ENCODE data around the gene MAD1L1.
"Not testable (repeated sequence)": the region's sequence is repeated elsewhere in the genome, so short reads cannot be mapped to it uniquely, and the experiment has no call there.

MAD1L1 gene

DNA sequence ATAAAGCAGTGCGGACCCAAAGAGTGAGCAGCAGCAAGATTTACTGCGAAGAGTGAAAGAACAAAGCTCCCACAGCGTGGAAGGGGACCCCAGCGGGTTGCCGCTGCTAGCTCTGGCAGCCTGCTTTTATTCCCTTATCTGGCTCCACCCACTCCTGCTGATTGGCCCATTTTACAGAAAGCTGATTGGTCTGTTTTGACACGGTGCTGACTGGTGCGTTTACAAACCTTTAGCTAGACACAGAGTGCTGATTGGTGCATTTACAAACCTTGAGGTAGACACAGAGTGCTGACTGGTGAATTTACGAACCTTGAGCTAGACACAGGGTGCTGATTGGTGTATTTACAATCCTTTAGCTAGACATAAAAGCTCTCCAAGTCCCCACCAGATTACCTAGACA, 256.2 kb downstream of the MAD1L1 start:
- not testable (repeated sequence) for H3K4me1 ChIP-seq (ENCODE audit: control insufficient read depth, insufficient read depth, low read length); H3K9me3 ChIP-seq (ENCODE audit: control insufficient read depth, insufficient read depth, low read length); H3K4me3 ChIP-seq (ENCODE audit: low read depth, low read length); H3K9ac ChIP-seq (ENCODE audit: low read depth, low read length); H3K27me3 ChIP-seq (ENCODE audit: control insufficient read depth, insufficient read depth, low read length)
- H3K36me3 ChIP-seq (ENCODE audit: control insufficient read depth, insufficient read depth, low read length): peaks cover 25% of the 10 kb centered on the region

DNA sequence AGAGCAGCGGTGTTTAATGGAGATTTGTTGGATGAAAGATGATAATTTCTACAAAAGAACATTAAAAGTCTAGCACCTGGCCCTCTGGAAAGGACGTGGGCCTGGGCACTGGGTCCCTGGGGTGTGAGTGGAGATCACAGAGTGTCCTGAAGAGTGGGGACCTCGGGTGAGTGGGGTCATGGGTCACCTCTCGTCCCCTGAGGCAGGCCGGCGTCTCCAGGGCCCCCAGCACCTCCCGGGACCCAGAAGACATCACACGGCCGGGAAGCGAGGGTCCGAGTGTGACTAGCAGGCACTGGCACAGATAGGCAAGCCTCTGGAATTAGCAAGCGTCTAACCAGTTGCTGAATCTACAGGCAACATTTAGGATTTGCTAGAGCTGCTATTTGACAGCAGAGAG, 257.2 kb downstream of the MAD1L1 start:
- no peak overlapping the region for H3K4me3 ChIP-seq (ENCODE audit: low read depth, low read length)
- H3K9ac ChIP-seq (ENCODE audit: low read depth, low read length): no peak overlapping the region
- H3K9me3 ChIP-seq (ENCODE audit: control insufficient read depth, insufficient read depth, low read length): no peaks in the 10 kb centered on the region
- H3K36me3 ChIP-seq (ENCODE audit: control insufficient read depth, insufficient read depth, low read length): peaks cover 25% of the 10 kb centered on the region
- no peaks in the 10 kb centered on the region for H3K4me1 ChIP-seq (ENCODE audit: control insufficient read depth, insufficient read depth, low read length)
- H3K27me3 ChIP-seq (ENCODE audit: control insufficient read depth, insufficient read depth, low read length): no peaks in the 10 kb centered on the region

DNA sequence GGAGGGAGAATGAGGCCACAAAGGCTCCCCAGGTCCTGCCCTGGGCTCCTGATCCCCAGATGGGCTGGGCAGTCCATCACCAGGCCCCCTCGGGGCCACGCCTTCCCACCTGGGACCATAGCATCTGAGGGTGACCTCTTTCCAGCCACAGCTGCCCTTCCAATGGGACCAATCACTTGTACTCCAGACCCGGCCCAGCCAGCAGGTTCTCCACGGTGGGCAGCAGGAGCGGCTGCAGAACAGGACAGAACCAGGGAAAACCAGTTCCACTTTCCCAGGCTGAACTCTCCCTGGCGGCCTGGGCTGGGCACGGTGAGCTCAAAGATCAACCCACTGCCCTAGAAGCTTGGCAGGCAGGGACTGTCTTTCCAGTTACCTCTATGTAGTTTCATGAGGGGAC, 257.6 kb downstream of the MAD1L1 start:
- Histone ChIP-seq H3K4me3 (ENCODE audit: low read depth, low read length) (no peak overlapping the region), H3K9me3 (ENCODE audit: control insufficient read depth, insufficient read depth, low read length) (no peaks in the 10 kb centered on the region), H3K4me1 (ENCODE audit: control insufficient read depth, insufficient read depth, low read length) (no peaks in the 10 kb centered on the region), H3K36me3 (ENCODE audit: control insufficient read depth, insufficient read depth, low read length) (peaks cover 25% of the 10 kb centered on the region), H3K9ac (ENCODE audit: low read depth, low read length) (no peak overlapping the region), H3K27me3 (ENCODE audit: control insufficient read depth, insufficient read depth, low read length) (no peaks in the 10 kb centered on the region)

DNA sequence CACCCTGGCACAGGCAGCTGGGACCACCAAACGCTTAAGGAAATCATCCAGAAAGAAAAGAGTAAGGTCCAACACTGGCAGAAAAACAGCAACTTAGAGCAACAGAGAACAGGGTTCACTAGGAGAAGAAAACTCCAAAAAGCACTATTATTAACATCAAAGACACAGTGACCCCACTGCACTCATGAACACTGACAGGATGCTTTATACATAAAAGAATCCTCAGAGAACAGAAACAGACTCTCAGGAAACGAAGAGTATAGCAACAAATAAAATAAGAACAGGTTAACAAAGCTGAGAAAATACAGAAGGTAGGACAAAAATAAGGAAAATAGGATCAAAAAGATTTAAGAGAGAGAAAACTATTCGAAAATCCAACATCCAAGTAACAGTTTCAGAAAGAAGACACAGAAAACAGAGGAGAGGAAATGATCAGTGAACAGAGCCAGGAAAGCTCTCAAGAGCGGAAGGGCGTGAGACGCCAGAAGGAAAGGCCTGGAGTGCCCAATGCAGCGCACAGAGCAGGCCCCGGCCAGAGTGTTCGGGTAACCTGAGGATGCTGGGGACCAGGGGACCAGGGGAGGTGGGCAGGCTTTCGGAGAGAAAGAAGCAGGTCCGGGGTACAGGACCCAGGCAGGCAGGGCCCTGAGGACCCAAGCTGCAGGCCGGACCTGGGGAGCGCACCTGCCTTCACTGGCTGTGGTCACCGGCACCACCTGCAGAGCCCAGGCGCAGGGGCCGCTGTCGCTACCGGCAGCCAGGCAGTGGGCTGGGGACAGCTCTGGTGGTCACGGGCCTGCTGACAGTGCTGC, 258.2 kb downstream of the MAD1L1 start:
- no peaks in the 10 kb centered on the region for H3K4me1 ChIP-seq (ENCODE audit: control insufficient read depth, insufficient read depth, low read length)
- no peak overlapping the region for H3K4me3 ChIP-seq (ENCODE audit: low read depth, low read length)
- no peaks in the 10 kb centered on the region for H3K27me3 ChIP-seq (ENCODE audit: control insufficient read depth, insufficient read depth, low read length)
- H3K9ac ChIP-seq (ENCODE audit: low read depth, low read length): no peak overlapping the region
- H3K9me3 ChIP-seq (ENCODE audit: control insufficient read depth, insufficient read depth, low read length): no peaks in the 10 kb centered on the region
- H3K36me3 ChIP-seq (ENCODE audit: control insufficient read depth, insufficient read depth, low read length): peaks cover 25% of the 10 kb centered on the region

DNA sequence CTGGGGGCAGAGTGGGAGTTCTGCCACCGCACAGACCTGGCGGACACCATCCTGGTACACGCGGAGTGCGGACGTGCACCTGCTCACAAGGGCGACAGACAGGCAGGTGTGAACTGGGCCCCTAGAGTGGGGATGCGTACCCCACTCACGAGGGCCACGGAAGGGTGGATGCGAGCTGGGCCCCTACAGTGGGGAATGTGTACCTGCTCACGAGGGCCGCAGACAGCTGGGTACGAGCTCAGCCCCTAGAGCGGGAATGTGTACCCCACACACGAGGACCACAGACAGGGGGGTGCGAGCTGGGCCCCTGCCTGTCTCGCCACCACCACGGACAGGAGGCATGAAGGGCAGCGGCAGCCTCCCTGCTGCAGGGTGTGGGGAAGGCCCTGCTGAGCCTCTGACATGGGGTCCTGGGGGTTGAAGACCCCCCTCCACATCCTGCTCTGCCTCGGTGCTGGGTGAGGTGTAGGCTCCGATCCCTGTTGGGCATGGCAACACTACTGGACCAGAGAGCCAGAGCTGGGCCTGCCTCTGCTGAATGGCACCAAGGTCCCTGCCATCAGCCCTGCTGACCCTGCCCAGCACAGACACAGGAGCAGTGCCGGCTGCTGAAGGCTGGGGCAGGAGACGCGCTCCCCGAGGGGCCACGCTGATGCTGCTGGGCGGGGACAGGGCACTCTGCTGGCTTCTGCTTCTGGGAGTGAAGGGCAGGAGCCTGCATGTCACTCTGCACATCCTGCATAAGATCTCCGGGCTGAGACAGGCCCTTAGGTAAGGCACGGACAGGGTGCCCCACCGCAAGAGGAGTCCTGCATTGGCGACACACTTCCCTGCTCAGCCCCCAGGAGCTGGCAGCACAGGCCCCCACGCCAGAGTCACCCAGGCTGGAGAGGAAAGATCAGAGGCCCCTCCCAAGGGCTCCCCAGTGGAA, 259.2 kb downstream of the MAD1L1 start:
- Histone ChIP-seq H3K4me3 (ENCODE audit: low read depth, low read length) (no peak overlapping the region), H3K36me3 (ENCODE audit: control insufficient read depth, insufficient read depth, low read length) (peaks cover 20% of the 10 kb centered on the region), H3K9ac (ENCODE audit: low read depth, low read length) (no peak overlapping the region), H3K9me3 (ENCODE audit: control insufficient read depth, insufficient read depth, low read length) (no peaks in the 10 kb centered on the region), H3K27me3 (ENCODE audit: control insufficient read depth, insufficient read depth, low read length) (no peaks in the 10 kb centered on the region), H3K4me1 (ENCODE audit: control insufficient read depth, insufficient read depth, low read length) (no peaks in the 10 kb centered on the region)

DNA sequence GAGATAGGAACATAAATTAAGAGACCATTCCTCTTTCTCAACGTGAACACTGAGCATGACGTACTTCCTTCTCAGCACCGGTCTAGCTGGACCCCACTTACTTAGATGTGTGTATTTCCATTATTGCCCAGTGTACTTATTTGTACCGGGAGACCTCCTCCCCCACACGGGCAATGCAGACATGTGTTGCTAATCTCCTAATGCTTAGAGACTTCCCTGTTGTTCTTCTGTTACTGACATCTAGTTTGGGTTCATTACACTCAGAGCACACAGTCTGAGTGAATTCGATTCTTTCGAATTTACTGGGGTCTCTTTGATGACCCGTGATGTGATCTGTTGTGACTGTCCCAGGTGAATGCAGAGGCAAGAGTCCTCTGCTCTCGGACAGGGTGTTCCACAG, 260.0 kb downstream of the MAD1L1 start:
- Histone ChIP-seq H3K9me3 (ENCODE audit: control insufficient read depth, insufficient read depth, low read length) (no peaks in the 10 kb centered on the region), H3K4me3 (ENCODE audit: low read depth, low read length) (no peak overlapping the region), H3K27me3 (ENCODE audit: control insufficient read depth, insufficient read depth, low read length) (no peaks in the 10 kb centered on the region), H3K36me3 (ENCODE audit: control insufficient read depth, insufficient read depth, low read length) (peaks cover 18% of the 10 kb centered on the region), H3K4me1 (ENCODE audit: control insufficient read depth, insufficient read depth, low read length) (no peaks in the 10 kb centered on the region), H3K9ac (ENCODE audit: low read depth, low read length) (no peak overlapping the region)

DNA sequence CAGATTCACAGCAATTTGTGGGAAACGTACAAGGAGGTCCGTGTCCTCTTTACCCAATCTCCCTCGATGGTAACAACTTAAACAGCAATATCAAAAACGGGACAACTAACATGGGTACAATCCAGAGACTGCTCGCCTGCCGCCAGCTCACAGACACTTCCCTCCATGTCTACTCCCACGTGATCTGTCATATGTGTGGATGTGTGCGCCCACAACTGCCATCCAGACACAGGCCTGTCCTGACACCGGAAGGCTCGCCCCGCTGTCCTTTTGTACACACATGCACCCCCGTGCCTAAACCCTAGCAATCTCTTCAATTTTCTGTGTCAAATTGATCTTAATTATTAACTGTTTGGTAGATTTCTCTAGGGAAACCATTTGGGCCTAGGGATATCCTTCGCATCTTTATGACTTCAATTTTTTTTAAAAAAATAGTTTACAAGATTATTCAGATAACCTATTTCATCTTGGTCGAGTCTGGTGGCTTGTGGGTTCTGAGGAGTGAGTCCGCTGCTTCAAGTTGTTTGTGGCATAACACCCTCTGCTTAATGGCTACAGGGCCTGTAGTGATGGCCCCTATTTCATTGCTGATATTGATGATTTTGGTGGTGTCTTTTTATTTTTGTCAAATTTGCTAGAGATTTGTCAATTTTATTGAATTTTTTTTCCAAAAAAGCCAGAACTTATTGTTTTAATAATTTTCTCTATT, 260.6 kb downstream of the MAD1L1 start:
- Histone ChIP-seq H3K9ac (ENCODE audit: low read depth, low read length) (no peak overlapping the region), H3K36me3 (ENCODE audit: control insufficient read depth, insufficient read depth, low read length) (peaks cover 19% of the 10 kb centered on the region), H3K27me3 (ENCODE audit: control insufficient read depth, insufficient read depth, low read length) (no peaks in the 10 kb centered on the region), H3K9me3 (ENCODE audit: control insufficient read depth, insufficient read depth, low read length) (no peaks in the 10 kb centered on the region), H3K4me1 (ENCODE audit: control insufficient read depth, insufficient read depth, low read length) (no peaks in the 10 kb centered on the region), H3K4me3 (ENCODE audit: low read depth, low read length) (no peak overlapping the region)

DNA sequence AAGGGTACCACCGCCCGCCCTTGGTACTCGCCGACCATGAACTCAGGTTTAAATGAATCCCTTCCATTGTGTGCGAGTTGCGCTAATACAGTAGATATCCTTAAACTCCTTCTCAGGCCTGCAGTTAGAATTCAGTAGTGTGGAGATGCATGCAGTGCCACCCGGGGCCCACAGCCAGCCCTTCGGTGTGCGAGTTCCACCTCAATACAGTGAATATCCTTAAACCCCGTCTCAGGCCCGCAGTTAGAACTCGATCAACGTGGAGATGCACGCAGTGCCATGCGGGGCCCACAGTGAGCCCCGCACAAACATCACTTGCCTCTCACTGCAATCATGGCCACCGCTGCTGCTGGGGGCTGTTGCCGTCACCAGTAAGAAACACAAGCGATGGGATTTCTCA, 261.9 kb downstream of the MAD1L1 start:
- no peak overlapping the region for H3K4me3 ChIP-seq (ENCODE audit: low read depth, low read length)
- peaks cover 14% of the 10 kb centered on the region for H3K36me3 ChIP-seq (ENCODE audit: control insufficient read depth, insufficient read depth, low read length)
- H3K9me3 ChIP-seq (ENCODE audit: control insufficient read depth, insufficient read depth, low read length): no peaks in the 10 kb centered on the region
- no peak overlapping the region for H3K9ac ChIP-seq (ENCODE audit: low read depth, low read length)
- no peaks in the 10 kb centered on the region for H3K27me3 ChIP-seq (ENCODE audit: control insufficient read depth, insufficient read depth, low read length)
- H3K4me1 ChIP-seq (ENCODE audit: control insufficient read depth, insufficient read depth, low read length): no peaks in the 10 kb centered on the region

DNA sequence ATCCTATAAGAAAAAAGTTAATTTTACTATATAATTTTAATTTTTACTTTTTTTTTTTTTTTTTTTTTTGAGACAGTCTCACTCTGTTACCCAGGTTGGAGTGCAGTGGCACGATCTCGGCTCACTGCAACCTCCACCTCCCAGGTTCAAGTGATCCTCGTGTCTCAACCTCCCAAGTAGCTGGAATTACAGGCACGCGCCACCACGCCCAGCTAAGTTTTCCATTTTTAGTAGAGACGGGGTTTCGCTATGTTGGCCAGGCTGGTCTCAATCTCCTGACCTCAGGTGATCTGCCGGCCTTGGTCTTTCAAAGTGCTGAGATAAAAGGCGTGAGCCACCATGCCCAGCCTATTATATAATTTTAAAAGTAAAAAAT, 262.5 kb downstream of the MAD1L1 start:
- not testable (repeated sequence) for H3K27me3 ChIP-seq (ENCODE audit: control insufficient read depth, insufficient read depth, low read length); H3K4me3 ChIP-seq (ENCODE audit: low read depth, low read length); H3K4me1 ChIP-seq (ENCODE audit: control insufficient read depth, insufficient read depth, low read length); H3K9ac ChIP-seq (ENCODE audit: low read depth, low read length); H3K9me3 ChIP-seq (ENCODE audit: control insufficient read depth, insufficient read depth, low read length)
- H3K36me3 ChIP-seq (ENCODE audit: control insufficient read depth, insufficient read depth, low read length): peaks cover 14% of the 10 kb centered on the region

DNA sequence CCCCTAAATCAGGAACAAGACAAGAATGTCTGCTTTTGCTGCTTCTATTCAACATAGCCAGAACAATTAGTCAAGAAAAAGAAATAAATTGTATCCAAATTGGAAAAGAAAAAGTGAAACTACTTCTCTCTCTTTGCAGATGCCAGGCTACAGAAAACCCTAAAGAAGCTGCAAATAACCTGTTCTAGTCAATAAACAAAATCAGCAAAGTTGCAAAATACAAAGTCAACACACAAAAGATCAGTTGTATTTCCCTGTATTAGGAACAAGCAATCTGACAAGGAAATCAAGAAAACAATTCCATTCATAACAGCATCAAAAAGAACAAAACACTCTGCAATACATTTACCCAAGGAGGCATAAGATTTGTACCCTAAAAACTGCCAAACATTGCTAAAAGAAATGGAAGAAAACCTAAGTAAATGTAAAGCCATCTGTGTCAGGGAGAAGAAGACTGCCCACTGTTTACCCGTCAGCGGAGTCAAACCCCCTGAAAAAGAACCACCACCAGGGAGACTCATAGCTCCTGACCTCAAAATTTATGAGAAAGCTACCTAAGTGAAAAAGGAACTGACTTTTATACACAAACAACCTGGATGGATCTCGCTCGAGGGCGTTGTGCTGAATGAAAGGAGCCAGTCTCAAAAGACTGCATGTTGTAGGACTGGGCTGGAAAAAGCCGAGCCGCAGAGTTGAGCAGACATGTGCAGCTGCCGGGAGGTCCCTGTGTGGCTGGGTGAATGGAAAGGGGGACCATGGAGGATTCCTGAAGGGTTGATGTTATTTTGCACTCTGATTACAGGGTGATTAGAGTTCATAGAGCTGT, 263.1 kb downstream of the MAD1L1 start:
- H3K36me3 ChIP-seq (ENCODE audit: control insufficient read depth, insufficient read depth, low read length): peaks cover 14% of the 10 kb centered on the region
- no peaks in the 10 kb centered on the region for H3K9me3 ChIP-seq (ENCODE audit: control insufficient read depth, insufficient read depth, low read length)

More for the DNA sequence above, 263.1 kb downstream of the MAD1L1 start:
- Histone ChIP-seq H3K4me1 (ENCODE audit: control insufficient read depth, insufficient read depth, low read length) (no peaks in the 10 kb centered on the region), H3K4me3 (ENCODE audit: low read depth, low read length) (no peak overlapping the region), H3K27me3 (ENCODE audit: control insufficient read depth, insufficient read depth, low read length) (no peaks in the 10 kb centered on the region), H3K9ac (ENCODE audit: low read depth, low read length) (no peak overlapping the region)
